Trophoblast cell (in vitro differentiated cells and primary cell): ENCODE measurements around the gene SND1.
A peak's percentile ranks its signal among the peaks of the same experiment; 100 is the strongest.

Experiments
- DNase-seq, 2 donors: peaks; one replicate each; pipeline ENCODE4 v3.0.0-alpha.2; 2016
- H2AFZ ChIP-seq: 2 replicates; pipeline ENCODE4 v1.6.1; 2013; ENCODE audit warnings: low read length, moderate library complexity, mild to moderate bottlenecking; ENCODE audit not compliant: insufficient read depth, poor library complexity
- H2AK5ac ChIP-seq: 2 replicates; pipeline ENCODE4 v1.6.1; 2013; ENCODE audit warnings: mild to moderate bottlenecking, low read length
- H2BK120ac ChIP-seq: 2 replicates; pipeline ENCODE4 v1.6.1; 2013; ENCODE audit warnings: low read length, mild to moderate bottlenecking, moderate library complexity; ENCODE audit not compliant: insufficient read depth, poor library complexity
- H2BK12ac ChIP-seq: 2 replicates; pipeline ENCODE4 v1.6.1; 2013; ENCODE audit warnings: mild to moderate bottlenecking, low read length, moderate library complexity
- H2BK5ac ChIP-seq: 2 replicates; pipeline ENCODE4 v1.6.1; 2013; ENCODE audit warnings: low read length, low read depth, moderate library complexity, mild to moderate bottlenecking; ENCODE audit not compliant: poor library complexity
- H3K14ac ChIP-seq: 2 replicates; pipeline ENCODE4 v1.6.1; 2013; ENCODE audit warnings: mild to moderate bottlenecking, low read length
- H3K18ac ChIP-seq: 2 replicates; pipeline ENCODE4 v1.6.1; 2013; ENCODE audit warnings: mild to moderate bottlenecking, low read length
- H3K23ac ChIP-seq: 2 replicates; pipeline ENCODE4 v1.6.1; 2013; ENCODE audit warnings: low read length
- H3K27ac ChIP-seq: 2 replicates; pipeline ENCODE4 v1.5.1; 2013; ENCODE audit warnings: low read depth, mild to moderate bottlenecking, inconsistent platforms, low read length, moderate library complexity
- H3K27me3 ChIP-seq: 2 replicates; pipeline ENCODE4 v1.6.1; 2013; ENCODE audit warnings: inconsistent platforms, mild to moderate bottlenecking, low read length, moderate library complexity; ENCODE audit not compliant: insufficient read depth
- H3K36me3 ChIP-seq, 2 experiments: 1 replicate in 1 of 2; 2 replicates in 1 of 2; pipeline ENCODE4 v1.6.1; 2013; ENCODE audit warnings: low read length in 2 of 2, mild to moderate bottlenecking in 2 of 2, moderate library complexity in 1 of 2; ENCODE audit not compliant: insufficient read depth in 2 of 2, control insufficient read depth in 1 of 2
- H3K4ac ChIP-seq: 2 replicates; pipeline ENCODE4 v1.6.1; 2013; ENCODE audit warnings: low read depth, mild to moderate bottlenecking, low read length, moderate library complexity
- H3K4me1 ChIP-seq, 2 experiments: 1 replicate in 1 of 2; 2 replicates in 1 of 2; pipeline ENCODE4 v1.6.1; 2013; ENCODE audit warnings: low read length in 2 of 2, mild to moderate bottlenecking in 2 of 2, moderate library complexity in 1 of 2; ENCODE audit not compliant: insufficient read depth in 2 of 2, control insufficient read depth in 1 of 2
- H3K4me2 ChIP-seq: 2 replicates; pipeline ENCODE4 v1.6.1; 2013; ENCODE audit warnings: inconsistent platforms, mild to moderate bottlenecking, low read length, moderate library complexity
- H3K4me3 ChIP-seq: 2 replicates; pipeline ENCODE4 v1.5.1; 2013; ENCODE audit warnings: mild to moderate bottlenecking, low read depth, low read length, inconsistent platforms
- H3K79me1 ChIP-seq: one replicate; pipeline ENCODE4 v1.6.1; 2013; ENCODE audit warnings: low read length
- H3K79me2 ChIP-seq: 2 replicates; pipeline ENCODE4 v1.6.1; 2013; ENCODE audit warnings: low read length, mild to moderate bottlenecking; ENCODE audit not compliant: control insufficient read depth, insufficient read depth, poor library complexity
- H3K9ac ChIP-seq: 2 replicates; pipeline ENCODE4 v1.6.1; 2013; ENCODE audit warnings: mild to moderate bottlenecking, low read length
- H3K9me3 ChIP-seq: 2 replicates; pipeline ENCODE4 v1.6.1; 2013; ENCODE audit warnings: low read depth, mild to moderate bottlenecking, control low read depth, inconsistent platforms, low read length; ENCODE audit not compliant: insufficient read depth
- H4K12ac ChIP-seq: 2 replicates; pipeline ENCODE4 v1.6.1; 2013; ENCODE audit warnings: low read depth, mild to moderate bottlenecking, low read length, moderate library complexity
- H4K8ac ChIP-seq: 2 replicates; pipeline ENCODE4 v1.6.1; 2013; ENCODE audit warnings: low read depth, mild to moderate bottlenecking, low read length, moderate library complexity
- H4K91ac ChIP-seq: one replicate; pipeline ENCODE4 v1.6.1; 2013; ENCODE audit warnings: low read depth, mild to moderate bottlenecking, low read length, moderate library complexity
- WGBS: extraction: QIAGEN DNeasy Blood & Tissue Kit; methylation state at CpG from one replicate; pipeline ENCODE4 v1.1.7; 2013; ENCODE audit warnings: missing lambda C conversion rate; ENCODE audit not compliant: insufficient read length, insufficient coverage; ENCODE audit errors: extremely low coverage; 5-methylcytosine and 5-hydroxymethylcytosine counted together

The SND1 gene

GRCh38 chr7:127705461-127705959 is 53.5 kb downstream of the SND1 start:
- H2AFZ ChIP-seq = no peak overlapping the region
- no peak overlapping the region for H3K4me3 ChIP-seq
- no peak overlapping the region for H2BK5ac ChIP-seq
- no peak overlapping the region for H3K14ac ChIP-seq
- DNase-seq = peak; percentile 55 to 91
- no peaks in the 10 kb centered on the region for H3K79me1 ChIP-seq
- no peak overlapping the region for H2BK120ac ChIP-seq
- H4K8ac ChIP-seq = no peak overlapping the region
- whole genome bisulfite sequencing = no CpG with 5 or more reads among the region's 6 CpGs
- no peak overlapping the region for H2BK12ac ChIP-seq
- no peaks in the 10 kb centered on the region for H3K79me2 ChIP-seq
- H3K4me2 ChIP-seq = no peak overlapping the region
- no peak overlapping the region for H3K18ac ChIP-seq
- no peaks in the 10 kb centered on the region for H3K4me1 ChIP-seq
- H4K91ac ChIP-seq = no peak overlapping the region
- H3K4ac ChIP-seq = no peak overlapping the region
- H3K27ac ChIP-seq = no peak overlapping the region
- H3K9ac ChIP-seq = no peak overlapping the region
- H4K12ac ChIP-seq = no peak overlapping the region
- H3K9me3 ChIP-seq = no peaks in the 10 kb centered on the region
- peaks cover 19 to 42% of the 10 kb centered on the region in 2 experiments for H3K36me3 ChIP-seq
- no peak overlapping the region for H3K23ac ChIP-seq
- no peak overlapping the region for H2AK5ac ChIP-seq
- H3K27me3 ChIP-seq = no peaks in the 10 kb centered on the region

- no peak overlapping the region for H3K23ac ChIP-seq
- H2AK5ac ChIP-seq = no peak overlapping the region
These were observed 54.8 kb downstream of the SND1 start for GRCh38 chr7:127706766-127707165.

DNA sequence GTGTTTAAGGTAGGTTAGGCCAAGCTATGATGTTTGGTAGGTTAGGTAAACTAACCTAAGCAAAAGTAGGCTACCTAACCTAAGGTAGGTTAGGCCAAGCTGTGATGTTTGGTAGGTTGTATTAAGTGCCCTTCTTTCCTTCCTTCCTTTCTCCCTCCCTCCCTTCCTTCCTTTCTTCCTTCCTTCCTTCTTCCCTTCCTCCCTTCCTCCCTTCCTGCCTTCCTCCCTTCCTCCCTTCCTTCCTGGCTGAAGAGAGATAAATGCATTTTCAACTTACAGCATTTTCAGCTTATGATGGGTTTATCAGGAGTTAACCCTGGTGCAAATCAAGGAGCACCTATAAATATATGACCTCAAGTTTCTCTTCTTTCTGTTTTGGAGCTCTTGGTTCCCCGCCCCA is 56.2 kb downstream of the SND1 start:
- no peak overlapping the region for H3K9ac ChIP-seq
- no peak overlapping the region for H2AFZ ChIP-seq
- H3K79me2 ChIP-seq = no peaks in the 10 kb centered on the region
- no peak overlapping the region for H3K4me2 ChIP-seq
- H3K23ac ChIP-seq = no peak overlapping the region
- H3K18ac ChIP-seq = no peak overlapping the region
- DNase-seq = no peak
- H3K79me1 ChIP-seq = no peaks in the 10 kb centered on the region
- H4K12ac ChIP-seq = no peak overlapping the region
- H3K4me1 ChIP-seq = no peaks in the 10 kb centered on the region
- no peaks in the 10 kb centered on the region for H3K27me3 ChIP-seq
- H3K4me3 ChIP-seq = no peak overlapping the region
- no peak overlapping the region for H2AK5ac ChIP-seq
- no peaks in the 10 kb centered on the region for H3K9me3 ChIP-seq
- H3K4ac ChIP-seq = no peak overlapping the region
- H3K14ac ChIP-seq = no peak overlapping the region
- H3K36me3 ChIP-seq = peaks cover 14 to 31% of the 10 kb centered on the region in 2 experiments
- no peak overlapping the region for H2BK120ac ChIP-seq
- no peak overlapping the region for H2BK5ac ChIP-seq
- no peak overlapping the region for H4K91ac ChIP-seq
- H2BK12ac ChIP-seq = no peak overlapping the region
- WGBS = no CpG with 5 or more reads among the region's 1 CpG
- H3K27ac ChIP-seq = no peak overlapping the region
- no peak overlapping the region for H4K8ac ChIP-seq

More at GRCh38 chr7:127706766-127707165, 54.8 kb downstream of the SND1 start:
- Histone ChIP-seq H2AFZ (no peak overlapping the region), H3K79me2 (no peaks in the 10 kb centered on the region), H3K36me3 (peaks cover 19 to 33% of the 10 kb centered on the region in 2 experiments), H3K4me1 (no peaks in the 10 kb centered on the region), H3K4me3 (no peak overlapping the region), H2BK12ac (no peak overlapping the region), H3K4ac (no peak overlapping the region), H3K18ac (no peak overlapping the region), H4K8ac (no peak overlapping the region), H3K27ac (no peak overlapping the region), H3K14ac (no peak overlapping the region), H2BK5ac (no peak overlapping the region), H3K9ac (no peak overlapping the region), H3K9me3 (no peaks in the 10 kb centered on the region), H4K91ac (no peak overlapping the region), H4K12ac (no peak overlapping the region), H3K79me1 (no peaks in the 10 kb centered on the region), H3K4me2 (no peak overlapping the region), H3K27me3 (no peaks in the 10 kb centered on the region), H2BK120ac (no peak overlapping the region)
- DNase-seq = no peak

DNA sequence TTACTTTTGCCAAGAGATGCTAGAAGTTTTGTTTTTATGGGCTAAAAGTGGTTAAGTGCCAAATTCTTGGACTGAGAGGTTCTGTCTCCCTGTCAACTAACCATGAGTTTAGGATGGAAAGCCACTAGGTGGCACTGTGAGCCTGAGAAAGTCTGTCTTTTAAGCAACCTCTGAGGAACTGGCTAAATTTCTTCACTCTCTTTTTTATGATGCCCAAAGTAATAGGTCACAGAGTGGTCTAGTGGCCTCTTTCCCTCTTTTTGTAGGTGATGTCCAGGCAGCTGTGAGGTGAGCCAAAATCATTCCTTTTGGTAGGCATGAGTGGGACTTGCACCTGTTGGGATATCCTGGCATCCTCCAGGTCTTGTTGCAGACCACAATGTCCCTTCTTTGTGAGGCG is 56.8 kb downstream of the SND1 start:
- H2AK5ac ChIP-seq = no peak overlapping the region
- no CpG with 5 or more reads among the region's 1 CpG for WGBS

More for the DNA sequence above, 56.8 kb downstream of the SND1 start:
- no peak overlapping the region for H3K18ac ChIP-seq
- no peak overlapping the region for H2BK120ac ChIP-seq
- H3K4ac ChIP-seq = no peak overlapping the region
- H2BK12ac ChIP-seq = no peak overlapping the region
- no peak overlapping the region for H3K23ac ChIP-seq
- DNase-seq = peak; percentile 72 to 94
- no peaks in the 10 kb centered on the region for H3K27me3 ChIP-seq
- no peak overlapping the region for H3K4me3 ChIP-seq
- H4K91ac ChIP-seq = no peak overlapping the region
- no peak overlapping the region for H3K9ac ChIP-seq
- H2AFZ ChIP-seq = no peak overlapping the region
- H2BK5ac ChIP-seq = no peak overlapping the region
- H4K8ac ChIP-seq = no peak overlapping the region
- no peaks in the 10 kb centered on the region for H3K4me1 ChIP-seq
- H3K36me3 ChIP-seq = peaks cover 15 to 31% of the 10 kb centered on the region in 2 experiments
- H3K79me2 ChIP-seq = no peaks in the 10 kb centered on the region
- H3K14ac ChIP-seq = no peak overlapping the region
- H4K12ac ChIP-seq = no peak overlapping the region
- no peak overlapping the region for H3K4me2 ChIP-seq
- no peak overlapping the region for H3K27ac ChIP-seq
- H3K9me3 ChIP-seq = peaks cover under 1% of the 10 kb centered on the region
- no peaks in the 10 kb centered on the region for H3K79me1 ChIP-seq
